ENCODE measurements around the gene FMO1.

FMO1 gene

DNA sequence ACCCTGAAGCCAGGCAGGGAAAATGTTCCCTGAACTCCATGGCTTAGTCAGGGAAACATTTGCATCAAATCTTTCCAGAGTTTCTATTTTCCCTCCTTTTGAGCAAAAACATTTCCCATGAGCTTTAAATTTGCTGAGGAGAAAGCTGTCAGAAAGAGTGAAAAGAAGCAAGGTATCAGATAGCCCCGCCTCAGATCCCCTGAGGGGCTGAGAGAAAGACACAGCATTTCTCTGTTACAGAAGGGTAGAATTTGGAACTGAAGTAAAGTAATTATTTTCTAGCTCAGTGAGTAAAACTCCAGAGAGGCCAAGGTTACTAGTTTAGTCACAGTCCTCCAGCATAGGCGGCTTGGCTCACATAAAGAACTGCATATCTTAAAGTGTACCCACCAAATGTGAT is 10.6 kb downstream of the FMO1 start:
- Histone ChIP-seq H3K36me3 (ENCODE audit: insufficient read depth, low read length) (no peaks in the 10 kb centered on the region), H3K4me3 (ENCODE audit: low read depth in 1 of 2, low read length in 2 of 2) (no peak overlapping the region), H3K79me2 (ENCODE audit: insufficient read depth, low read length) (no peaks in the 10 kb centered on the region), H3K27ac (ENCODE audit: low read length) (no peak overlapping the region), H3K9me3 (ENCODE audit: insufficient read depth, low read length, severe bottlenecking) (no peaks in the 10 kb centered on the region), H3K4me2 (ENCODE audit: insufficient read depth, low read length) (no peak overlapping the region), H3K4me1 (ENCODE audit: insufficient read depth, low read length) (no peaks in the 10 kb centered on the region), H4K20me1 (ENCODE audit: insufficient read depth, low read length) (no peaks in the 10 kb centered on the region), H2AFZ (ENCODE audit: low read depth, low read length) (no peak overlapping the region), H3K9ac (ENCODE audit: low read depth, low read length) (no peak overlapping the region), H3K27me3 (ENCODE audit: insufficient read depth, low read length, poor library complexity) (no peaks in the 10 kb centered on the region)
- TF ChIP-seq, protein P1, sequence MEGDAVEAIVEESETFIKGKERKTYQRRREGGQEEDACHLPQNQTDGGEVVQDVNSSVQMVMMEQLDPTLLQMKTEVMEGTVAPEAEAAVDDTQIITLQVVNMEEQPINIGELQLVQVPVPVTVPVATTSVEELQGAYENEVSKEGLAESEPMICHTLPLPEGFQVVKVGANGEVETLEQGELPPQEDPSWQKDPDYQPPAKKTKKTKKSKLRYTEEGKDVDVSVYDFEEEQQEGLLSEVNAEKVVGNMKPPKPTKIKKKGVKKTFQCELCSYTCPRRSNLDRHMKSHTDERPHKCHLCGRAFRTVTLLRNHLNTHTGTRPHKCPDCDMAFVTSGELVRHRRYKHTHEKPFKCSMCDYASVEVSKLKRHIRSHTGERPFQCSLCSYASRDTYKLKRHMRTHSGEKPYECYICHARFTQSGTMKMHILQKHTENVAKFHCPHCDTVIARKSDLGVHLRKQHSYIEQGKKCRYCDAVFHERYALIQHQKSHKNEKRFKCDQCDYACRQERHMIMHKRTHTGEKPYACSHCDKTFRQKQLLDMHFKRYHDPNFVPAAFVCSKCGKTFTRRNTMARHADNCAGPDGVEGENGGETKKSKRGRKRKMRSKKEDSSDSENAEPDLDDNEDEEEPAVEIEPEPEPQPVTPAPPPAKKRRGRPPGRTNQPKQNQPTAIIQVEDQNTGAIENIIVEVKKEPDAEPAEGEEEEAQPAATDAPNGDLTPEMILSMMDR (IDR thresholded peaks at IDR 0.05; ENCODE audit: borderline replicate concordance, extremely low read depth, low read length, poor library complexity, severe bottlenecking) = no peak
- no peak for TF ChIP-seq EZH2 (IDR thresholded peaks at IDR 0.05; ENCODE audit: borderline replicate concordance, low read depth, low read length, severe bottlenecking)
- DNase-seq (no peak), ATAC-seq (ENCODE audit: insufficient read depth, low read depth) (no peak)

DNA sequence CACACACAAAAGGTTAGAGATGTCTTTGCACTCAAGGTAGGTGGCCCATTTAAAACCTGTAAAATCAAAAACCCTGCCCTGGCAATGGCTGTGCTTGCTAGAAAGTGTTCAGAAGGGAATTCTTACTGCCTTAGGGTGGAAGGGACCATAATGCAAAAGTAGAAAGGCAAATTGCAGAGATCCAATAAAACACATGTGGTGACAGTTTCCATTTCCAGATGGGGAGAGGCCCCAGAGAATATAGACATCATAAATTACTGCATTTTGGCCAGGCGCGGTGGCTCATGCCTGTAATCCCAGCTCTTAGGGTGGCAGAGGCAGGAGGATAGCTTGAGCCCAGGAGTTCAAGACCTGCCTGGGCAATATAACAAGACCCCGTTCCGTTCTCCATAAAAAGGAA is 13.0 kb downstream of the FMO1 start:
- H3K4me2 ChIP-seq (ENCODE audit: insufficient read depth, low read length) = no peak overlapping the region
- H3K4me1 ChIP-seq (ENCODE audit: insufficient read depth, low read length) = no peaks in the 10 kb centered on the region
- H3K9ac ChIP-seq (ENCODE audit: low read depth, low read length) = no peak overlapping the region
- no peak overlapping the region for H3K4me3 ChIP-seq (ENCODE audit: low read depth in 1 of 2, low read length in 2 of 2)
- DNase-seq (no peak), ATAC-seq (ENCODE audit: insufficient read depth, low read depth) (no peak)
- H3K9me3 ChIP-seq (ENCODE audit: insufficient read depth, low read length, severe bottlenecking) = no peaks in the 10 kb centered on the region
- no peaks in the 10 kb centered on the region for H3K79me2 ChIP-seq (ENCODE audit: insufficient read depth, low read length)
- TF ChIP-seq EZH2 (IDR thresholded peaks at IDR 0.05; ENCODE audit: borderline replicate concordance, low read depth, low read length, severe bottlenecking) = no peak
- TF ChIP-seq, protein P1 (IDR thresholded peaks at IDR 0.05; ENCODE audit: borderline replicate concordance, extremely low read depth, low read length, poor library complexity, severe bottlenecking) = no peak
- H2AFZ ChIP-seq (ENCODE audit: low read depth, low read length) = no peak overlapping the region
- no peak overlapping the region for H3K27ac ChIP-seq (ENCODE audit: low read length)
- H4K20me1 ChIP-seq (ENCODE audit: insufficient read depth, low read length) = no peaks in the 10 kb centered on the region
- no peaks in the 10 kb centered on the region for H3K27me3 ChIP-seq (ENCODE audit: insufficient read depth, low read length, poor library complexity)
- H3K36me3 ChIP-seq (ENCODE audit: insufficient read depth, low read length) = no peaks in the 10 kb centered on the region

DNA sequence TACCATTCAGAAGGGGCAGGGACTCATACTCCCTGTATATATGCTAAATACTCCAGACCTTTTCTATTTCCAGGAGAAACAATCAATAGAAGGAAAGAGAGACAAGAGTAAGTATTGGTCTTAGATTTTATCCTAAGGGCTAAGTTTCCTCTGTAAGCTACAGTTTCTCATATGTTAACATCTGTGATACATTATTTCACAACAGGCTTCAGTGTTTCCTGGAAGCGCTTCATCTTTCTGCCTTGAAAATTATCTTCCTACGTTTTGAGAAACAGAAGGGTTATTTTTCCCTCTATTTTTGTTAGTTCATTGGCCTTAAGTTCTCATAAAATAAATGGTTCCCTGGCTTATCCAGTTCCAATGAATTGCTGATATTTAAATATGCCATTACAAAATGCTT is 15.6 kb downstream of the FMO1 start:
- Histone ChIP-seq H3K4me1 (ENCODE audit: insufficient read depth, low read length) (no peaks in the 10 kb centered on the region), H4K20me1 (ENCODE audit: insufficient read depth, low read length) (no peaks in the 10 kb centered on the region), H3K4me2 (ENCODE audit: insufficient read depth, low read length) (no peak overlapping the region), H3K27me3 (ENCODE audit: insufficient read depth, low read length, poor library complexity) (no peaks in the 10 kb centered on the region), H3K9ac (ENCODE audit: low read depth, low read length) (no peak overlapping the region), H3K4me3 (ENCODE audit: low read depth in 1 of 2, low read length in 2 of 2) (no peak overlapping the region), H3K27ac (ENCODE audit: low read length) (no peak overlapping the region), H3K36me3 (ENCODE audit: insufficient read depth, low read length) (no peaks in the 10 kb centered on the region), H3K9me3 (ENCODE audit: insufficient read depth, low read length, severe bottlenecking) (no peaks in the 10 kb centered on the region), H3K79me2 (ENCODE audit: insufficient read depth, low read length) (no peaks in the 10 kb centered on the region), H2AFZ (ENCODE audit: low read depth, low read length) (no peak overlapping the region)
- TF ChIP-seq EZH2 (IDR thresholded peaks at IDR 0.05; ENCODE audit: borderline replicate concordance, low read depth, low read length, severe bottlenecking) = no peak
- TF ChIP-seq, protein P1 (IDR thresholded peaks at IDR 0.05; ENCODE audit: borderline replicate concordance, extremely low read depth, low read length, poor library complexity, severe bottlenecking) = no peak
- ATAC-seq (ENCODE audit: insufficient read depth, low read depth) (no peak), DNase-seq (no peak)

DNA sequence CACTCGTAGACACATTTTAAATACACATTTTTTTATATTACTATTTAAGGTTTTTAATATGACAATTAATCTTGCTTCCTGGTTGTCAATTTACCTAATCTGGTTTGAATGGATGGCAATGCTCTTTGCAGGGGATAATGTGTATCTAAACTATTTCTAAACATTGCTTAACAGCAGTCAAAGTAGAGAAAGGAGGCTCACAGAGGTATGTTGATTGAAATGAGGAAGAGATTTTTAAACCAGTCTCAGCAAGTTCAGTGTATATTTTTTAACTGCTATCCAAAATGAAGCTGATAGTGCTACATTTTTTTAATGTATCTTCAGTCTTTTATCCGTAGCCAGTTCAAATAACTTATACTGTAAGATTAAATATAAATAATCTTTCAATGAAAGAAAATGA is 17.4 kb downstream of the FMO1 start:
- no peak overlapping the region for H3K4me3 ChIP-seq (ENCODE audit: low read depth in 1 of 2, low read length in 2 of 2)
- DNase-seq (no peak), ATAC-seq (ENCODE audit: insufficient read depth, low read depth) (no peak)
- H3K27ac ChIP-seq (ENCODE audit: low read length) = no peak overlapping the region
- H3K4me2 ChIP-seq (ENCODE audit: insufficient read depth, low read length) = no peak overlapping the region
- H3K36me3 ChIP-seq (ENCODE audit: insufficient read depth, low read length) = no peaks in the 10 kb centered on the region
- no peaks in the 10 kb centered on the region for H3K4me1 ChIP-seq (ENCODE audit: insufficient read depth, low read length)
- no peak for TF ChIP-seq EZH2 (IDR thresholded peaks at IDR 0.05; ENCODE audit: borderline replicate concordance, low read depth, low read length, severe bottlenecking)
- TF ChIP-seq, protein P1 (IDR thresholded peaks at IDR 0.05; ENCODE audit: borderline replicate concordance, extremely low read depth, low read length, poor library complexity, severe bottlenecking) = no peak
- H4K20me1 ChIP-seq (ENCODE audit: insufficient read depth, low read length) = no peaks in the 10 kb centered on the region
- H3K27me3 ChIP-seq (ENCODE audit: insufficient read depth, low read length, poor library complexity) = no peaks in the 10 kb centered on the region
- no peak overlapping the region for H3K9ac ChIP-seq (ENCODE audit: low read depth, low read length)
- no peaks in the 10 kb centered on the region for H3K9me3 ChIP-seq (ENCODE audit: insufficient read depth, low read length, severe bottlenecking)
- no peak overlapping the region for H2AFZ ChIP-seq (ENCODE audit: low read depth, low read length)
- H3K79me2 ChIP-seq (ENCODE audit: insufficient read depth, low read length) = no peaks in the 10 kb centered on the region
